Glomerular visceral epithelial cell (primary cell): ENCODE data around the gene PIAS3.
A peak's percentile ranks its signal among the peaks of the same experiment; 100 is the strongest.
"Not testable (repeated sequence)": the region's sequence is repeated elsewhere in the genome, so short reads cannot be mapped to it uniquely, and the experiment has no call there.

Experiments
- DNase-seq: peaks from one replicate; pipeline ENCODE4 v3.0.0-alpha.2; 2016; ENCODE audit errors: extremely low spot score

The PIAS3 gene

DNA sequence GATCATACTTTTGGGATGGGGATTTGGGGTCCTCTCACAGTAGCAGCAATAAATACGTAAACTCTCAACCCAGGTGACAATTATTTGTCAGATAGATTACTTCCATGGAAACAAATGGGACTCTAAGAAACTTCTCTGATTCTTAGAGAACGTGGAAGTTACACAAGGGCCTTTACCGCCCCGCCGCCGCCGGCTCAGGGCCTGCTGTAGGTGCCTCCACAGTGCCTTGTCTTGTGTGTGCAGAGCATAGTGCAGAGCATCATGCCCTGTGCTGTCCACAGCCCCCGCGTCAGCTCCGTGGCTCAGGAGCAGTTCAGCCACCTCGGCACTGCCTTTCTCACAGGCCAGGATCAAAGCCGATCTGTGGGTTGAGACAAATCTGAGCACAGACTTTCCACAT, 15.8 kb upstream of the PIAS3 start:
- DNase-seq: no peak

DNA sequence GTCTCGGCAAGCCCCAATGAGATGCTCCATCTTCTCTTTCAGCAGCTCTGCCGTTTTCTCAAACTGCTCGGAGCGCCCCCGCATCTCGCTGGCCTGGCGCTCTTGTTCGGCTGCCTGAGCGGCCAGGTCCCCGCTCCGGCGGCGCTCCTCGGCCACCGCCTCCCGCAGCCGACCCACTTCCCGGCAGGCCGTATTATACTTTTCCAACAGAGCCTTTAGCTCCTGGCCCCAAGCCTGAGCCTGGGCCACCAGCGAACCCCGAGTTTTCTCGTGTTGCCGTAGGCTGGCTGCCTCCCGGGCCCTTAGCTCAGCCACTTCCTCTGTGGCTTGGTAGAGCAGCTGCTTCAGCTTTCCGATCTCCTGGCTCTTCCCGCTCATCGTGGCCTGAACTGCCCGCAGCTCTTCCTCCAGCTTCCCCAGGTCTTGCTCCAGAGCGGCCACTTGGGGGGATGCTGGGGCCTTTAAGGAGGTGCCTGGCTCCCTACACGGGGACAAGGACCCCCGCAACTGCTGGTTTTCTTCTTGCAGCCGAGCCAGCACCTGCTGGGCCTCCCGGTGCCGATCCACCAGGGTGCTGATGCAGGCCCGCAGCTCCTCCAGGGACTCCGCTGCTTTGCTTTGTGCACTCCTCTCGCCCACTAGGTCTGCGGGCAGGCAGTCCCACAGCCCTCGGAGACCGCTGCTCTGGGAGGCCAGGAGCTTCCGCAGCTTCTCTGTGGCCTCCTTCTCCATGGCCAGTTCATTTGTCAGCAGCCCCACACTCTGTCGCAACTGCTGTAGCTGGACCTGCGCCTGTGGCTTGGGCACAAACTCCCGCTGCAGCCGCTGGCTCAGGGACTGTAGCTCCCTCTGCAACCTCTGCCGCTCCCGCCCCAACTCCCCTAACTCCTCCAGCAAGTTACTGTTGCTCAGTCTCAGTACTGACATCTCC, 13.4 kb upstream of the PIAS3 start:
- DNase-seq: peak; percentile 13

DNA sequence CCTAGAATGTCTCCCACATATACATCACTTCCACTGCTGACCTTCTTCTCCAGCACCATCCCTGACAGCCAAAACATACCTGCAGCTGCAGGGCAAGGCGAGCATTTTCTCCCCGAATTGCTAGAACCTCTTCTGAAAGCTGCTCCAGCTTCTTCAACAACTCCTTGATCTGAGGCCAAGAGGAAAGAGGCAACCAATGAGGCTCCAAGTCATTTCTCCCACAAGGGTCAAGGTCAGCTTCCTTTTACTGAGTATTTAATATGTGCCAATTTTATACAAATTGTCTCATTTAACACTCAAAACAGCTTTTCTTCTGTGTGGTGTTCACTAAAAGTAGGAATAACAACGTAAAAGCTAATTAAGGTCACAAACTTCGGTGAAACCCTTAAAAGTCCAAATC, 9.4 kb upstream of the PIAS3 start:
- no peak for DNase-seq

DNA sequence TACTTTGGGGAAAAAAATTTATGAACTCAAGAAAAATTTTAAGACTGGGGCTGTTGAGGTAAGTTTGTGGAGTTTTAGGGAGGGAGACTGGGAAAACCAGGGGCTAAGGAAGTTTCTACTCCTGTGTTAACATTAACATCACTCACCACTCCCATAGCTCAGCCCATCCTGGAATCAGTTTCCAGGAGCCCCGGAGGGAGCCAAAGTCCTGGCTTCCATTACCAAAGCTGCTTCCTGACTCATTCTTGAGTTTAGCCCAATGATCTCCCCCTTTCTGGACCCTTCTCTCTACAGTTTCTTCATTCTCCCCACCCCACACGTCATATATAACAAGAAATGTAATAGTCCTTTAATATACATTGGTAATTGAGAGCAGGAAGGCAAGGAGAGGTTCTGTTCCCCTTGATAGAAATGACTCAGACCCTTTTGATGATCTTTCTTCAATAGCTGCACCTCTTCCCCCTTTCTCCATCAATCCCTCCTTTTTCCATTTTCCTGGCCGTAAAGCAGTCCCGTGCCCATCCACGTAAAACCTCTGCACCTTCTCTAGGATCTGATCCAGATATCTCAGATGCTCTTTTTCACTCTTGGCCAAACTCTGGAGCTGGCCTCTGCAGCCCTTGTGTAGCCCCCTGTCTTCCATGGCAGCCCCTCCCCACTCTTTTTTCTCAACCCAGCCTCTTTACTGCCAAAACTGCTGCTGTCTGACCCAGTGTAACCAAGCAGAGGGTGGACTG, 4.6 kb upstream of the PIAS3 start:
- no peak for DNase-seq

DNA sequence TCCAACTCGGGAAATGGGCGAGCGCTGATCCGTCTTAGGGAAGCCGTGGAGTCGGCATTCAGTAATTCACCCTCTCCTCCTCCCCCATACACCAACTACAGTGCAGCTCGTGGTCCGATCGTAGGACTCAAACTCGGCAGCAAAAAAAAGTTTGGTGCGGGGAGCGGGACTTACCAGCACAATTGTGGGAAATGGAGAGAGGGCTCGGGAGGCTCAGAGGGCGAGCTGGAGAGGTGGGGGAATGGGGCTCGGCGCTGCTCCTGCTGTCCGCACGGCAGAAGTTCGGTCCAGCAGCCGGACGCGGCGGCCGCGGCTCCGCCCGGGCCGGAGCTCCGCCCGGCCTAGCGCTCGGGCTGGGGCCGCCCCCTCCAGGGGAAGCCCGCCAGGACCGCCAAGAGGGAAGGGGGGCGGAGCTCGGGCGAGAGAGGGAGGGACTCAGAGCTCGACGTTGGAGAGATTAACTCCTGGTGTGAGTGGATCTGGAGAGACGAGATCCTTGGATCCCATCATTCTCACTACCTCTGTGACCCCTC, 676 bp upstream of the PIAS3 start:
- DNase-seq: peak; percentile 92

DNA sequence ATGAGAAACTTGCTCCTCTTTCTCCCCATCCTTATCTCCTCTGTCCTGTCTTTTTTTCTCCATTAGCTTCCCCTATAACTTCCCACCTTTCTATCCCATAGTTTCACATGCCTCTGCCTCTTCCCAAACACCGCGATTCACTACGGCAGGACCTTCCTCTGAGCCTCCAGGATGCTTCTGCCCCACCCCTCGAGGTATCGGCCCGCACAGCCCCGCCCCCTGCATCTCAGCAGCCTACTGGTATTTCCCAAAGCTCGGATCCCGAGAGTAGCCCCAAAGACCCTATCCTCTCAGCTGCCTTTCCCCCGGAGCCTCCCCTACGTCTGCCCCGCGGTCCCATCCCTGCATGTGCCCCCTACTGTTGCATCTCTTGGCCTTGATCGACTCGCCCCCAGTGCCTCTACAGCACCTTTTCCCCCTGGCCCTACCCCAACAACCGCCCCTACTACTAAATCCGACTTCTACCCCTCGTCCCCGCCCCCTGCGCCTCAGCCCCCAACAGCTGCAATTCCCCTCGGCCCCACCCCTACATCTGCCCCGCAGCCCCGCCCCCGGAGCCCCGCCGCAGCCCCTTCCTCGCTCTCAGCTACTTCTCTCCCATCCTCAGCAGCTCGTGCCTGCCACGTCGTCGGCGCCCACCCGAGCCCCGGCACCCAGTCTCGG, 512 bp downstream of the PIAS3 start:
- peak; percentile 56 for DNase-seq

DNA sequence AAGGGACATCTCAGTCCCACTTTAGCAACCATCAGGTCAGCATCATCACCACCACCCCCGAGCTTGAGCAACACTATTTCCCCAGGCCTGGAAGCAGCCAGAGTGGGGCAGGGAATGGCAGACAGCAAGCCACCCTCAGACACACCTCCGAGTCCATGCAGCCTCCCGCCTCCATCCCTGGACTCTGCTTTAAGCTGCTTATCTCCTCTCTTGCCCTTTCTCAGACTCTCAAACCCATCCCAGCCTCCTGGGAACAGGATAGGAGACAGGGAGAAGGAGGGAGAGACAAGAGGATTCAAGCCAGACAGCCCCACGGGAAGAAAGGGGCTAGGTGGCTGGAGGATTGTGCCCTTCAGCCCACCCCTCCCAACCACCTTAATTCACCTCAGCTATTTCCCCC, 1.7 kb downstream of the PIAS3 start:
- DNase-seq: no peak

DNA sequence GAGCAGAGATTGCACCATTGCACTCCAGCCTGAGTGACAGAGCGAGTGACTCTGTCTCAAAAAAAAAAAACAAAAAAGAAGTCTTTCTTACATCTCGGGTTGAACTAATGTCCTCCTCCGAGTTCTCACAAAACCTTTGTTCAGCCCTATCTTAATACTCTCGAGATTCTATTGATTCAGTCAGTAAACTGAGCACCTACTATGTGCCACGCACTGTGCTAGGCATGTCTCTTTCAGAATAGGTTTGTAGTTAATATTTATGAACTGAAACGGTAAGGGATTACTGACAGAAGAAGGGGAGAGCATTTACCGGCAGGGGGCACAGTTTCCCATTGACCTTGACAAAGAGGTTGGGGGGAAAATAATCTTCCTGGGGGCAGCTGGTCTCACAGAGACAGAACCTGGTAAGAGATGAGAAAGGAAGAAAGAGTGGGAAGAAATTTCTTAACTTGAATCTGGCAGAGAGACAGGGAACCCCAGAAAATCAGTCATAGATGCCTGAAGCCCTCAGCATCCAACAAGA, 3.4 kb downstream of the PIAS3 start:
- no peak for DNase-seq

DNA sequence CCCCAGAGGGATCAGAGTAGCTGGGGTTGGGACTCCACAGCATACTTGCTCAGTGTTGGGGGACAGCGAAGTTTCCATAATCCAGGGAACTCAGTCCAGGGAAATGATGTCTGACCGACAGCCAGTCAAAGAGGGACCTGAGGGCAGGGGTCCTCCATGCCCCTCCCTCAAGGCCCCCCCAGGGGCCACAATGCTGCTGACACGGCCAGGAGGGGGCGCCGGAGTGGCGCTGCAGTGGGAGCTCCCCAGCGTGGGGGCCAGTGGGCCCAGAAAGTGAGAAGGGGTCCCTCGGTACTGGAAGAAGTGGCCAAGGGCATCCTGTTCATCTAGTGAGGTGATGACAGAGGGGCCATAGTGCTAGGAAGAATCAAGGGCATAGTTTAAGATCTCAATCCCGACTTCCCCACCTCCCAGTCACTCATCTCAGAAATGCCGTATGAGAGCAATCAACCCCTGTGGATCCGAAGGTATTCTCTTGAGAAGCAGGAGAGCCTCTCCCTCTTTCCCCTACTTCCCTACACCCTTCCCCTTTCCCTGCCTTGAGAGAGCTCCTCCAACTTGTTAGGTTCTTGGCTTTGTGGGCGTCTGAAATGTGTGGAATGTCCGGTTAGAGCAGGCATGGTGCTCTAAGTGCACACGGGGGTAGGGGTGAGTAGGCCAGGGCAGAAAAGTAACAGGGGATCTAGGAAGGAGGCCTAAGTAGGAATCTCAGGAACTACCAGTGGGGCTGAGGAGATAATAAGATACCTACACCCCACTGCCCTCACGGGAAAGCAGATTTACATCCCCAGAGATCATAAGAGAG, 9.3 kb downstream of the PIAS3 start:
- DNase-seq: peak; percentile 77

DNA sequence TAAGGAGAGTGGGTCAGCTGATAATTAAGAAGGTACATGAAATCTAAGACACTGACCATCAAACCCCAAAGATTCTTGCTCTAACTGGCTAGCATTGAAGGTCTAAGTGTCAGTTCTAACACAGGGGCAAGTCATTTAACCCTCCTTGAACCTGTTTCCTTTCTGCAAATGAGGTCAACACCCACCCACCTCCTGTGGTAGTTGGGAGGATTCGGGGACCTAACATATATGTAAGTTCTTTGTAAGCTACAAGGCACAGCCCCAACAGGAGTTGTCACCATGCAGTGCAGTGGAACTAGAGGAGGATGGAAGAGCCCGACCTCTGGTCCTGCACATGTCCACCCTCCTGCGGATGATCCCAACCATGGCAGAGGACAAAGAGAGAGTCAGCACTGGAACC, 11.1 kb downstream of the PIAS3 start:
- no peak for DNase-seq

DNA sequence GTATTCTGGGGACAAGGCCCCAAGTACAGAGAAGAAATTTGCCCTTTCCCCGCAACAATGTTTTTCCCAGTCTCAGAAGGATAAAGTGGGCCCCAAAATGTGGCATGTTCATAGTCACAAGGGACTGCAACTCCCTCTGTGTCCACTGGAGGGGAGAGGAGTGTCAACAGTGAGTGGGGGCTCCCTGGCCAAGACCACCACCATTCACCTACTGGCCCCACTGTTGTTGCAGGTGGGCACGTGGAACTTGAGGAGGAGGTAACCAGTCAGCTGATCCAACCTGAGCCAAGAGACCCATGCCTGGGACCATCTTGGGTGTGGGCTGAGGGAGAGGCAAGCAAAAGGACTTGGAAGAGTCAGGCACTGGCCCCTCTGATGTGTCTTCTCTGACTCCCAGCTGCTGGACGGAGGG, 12.7 kb downstream of the PIAS3 start:
- peak; percentile 23 for DNase-seq

DNA sequence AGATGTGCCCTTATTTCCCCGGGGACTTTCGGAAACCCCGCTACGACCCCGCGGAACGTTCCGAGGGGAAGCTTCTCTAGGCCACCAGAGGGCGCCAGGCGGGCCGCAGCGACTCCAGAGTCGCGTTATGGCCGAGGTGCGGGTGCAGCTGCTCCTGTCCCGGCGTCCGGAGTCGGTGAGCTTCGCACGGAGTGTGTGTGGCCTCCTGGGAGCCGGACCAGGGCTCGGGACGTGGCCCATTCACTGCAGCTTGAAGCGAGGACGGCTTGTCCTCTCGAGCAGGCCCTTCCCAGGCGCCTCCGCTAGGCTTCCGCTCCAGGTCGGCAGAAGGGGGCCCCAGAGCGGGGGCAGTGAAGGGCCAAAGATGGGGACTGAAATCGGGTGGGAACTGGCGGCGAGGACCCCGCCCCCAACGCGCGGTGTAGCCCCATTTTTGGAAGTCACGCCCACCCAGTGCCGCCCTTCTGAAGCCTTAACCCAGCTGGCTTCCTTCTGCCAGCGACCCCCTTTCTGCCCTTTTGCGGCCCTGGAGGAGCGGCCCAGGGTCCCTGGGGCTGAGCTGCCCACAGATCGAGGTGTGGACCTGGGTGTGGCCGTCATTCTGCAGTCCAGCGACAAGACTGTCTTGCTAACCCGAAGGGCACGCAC, 13.2 kb downstream of the PIAS3 start, which contains the start of gene NUDT17:
NUDT17 (plus strand) TSS at position 117 of the 648 bp plus-strand sequence; CDS start at position 128, 11 bp downstream.
- peak; percentile 80 for DNase-seq

DNA sequence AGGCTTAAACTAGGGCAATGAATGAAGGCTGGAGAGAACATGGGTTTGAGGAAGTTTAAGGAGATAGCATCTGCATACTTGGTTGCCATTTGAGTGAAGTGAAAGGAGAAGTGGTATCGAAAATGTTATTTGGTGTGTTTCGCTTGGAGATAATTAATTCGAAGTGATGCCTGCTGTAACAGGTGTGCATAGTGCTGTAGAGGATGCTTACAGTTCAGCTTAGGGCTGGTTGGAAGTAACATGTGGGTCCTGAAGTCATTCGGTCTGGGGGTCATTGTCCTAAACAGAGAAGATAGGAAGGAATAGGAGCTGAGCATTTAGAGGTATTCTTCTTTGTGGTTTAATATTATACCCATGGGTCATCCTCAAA, 13.8 kb downstream of the PIAS3 start:
- DNase-seq: no peak

DNA sequence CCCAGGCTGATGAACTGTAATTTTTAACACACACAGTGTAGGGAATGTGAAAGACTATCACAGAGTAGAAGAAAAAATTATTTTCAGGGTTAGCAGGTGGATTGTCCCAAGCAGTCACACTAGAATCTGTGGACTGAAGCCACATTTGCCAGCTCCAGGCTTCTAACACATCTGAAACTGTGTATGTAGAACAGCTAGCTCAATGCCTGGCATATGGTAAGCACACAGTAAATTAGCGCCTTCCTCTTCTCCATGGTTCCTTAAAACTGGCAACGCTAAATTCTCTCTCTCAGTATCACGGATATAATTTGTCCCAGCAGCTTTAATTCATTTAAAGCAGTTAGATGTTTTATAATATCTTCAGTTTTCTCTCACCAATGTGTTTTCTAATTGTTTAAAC, 15.8 kb downstream of the PIAS3 start:
- no peak for DNase-seq

DNA sequence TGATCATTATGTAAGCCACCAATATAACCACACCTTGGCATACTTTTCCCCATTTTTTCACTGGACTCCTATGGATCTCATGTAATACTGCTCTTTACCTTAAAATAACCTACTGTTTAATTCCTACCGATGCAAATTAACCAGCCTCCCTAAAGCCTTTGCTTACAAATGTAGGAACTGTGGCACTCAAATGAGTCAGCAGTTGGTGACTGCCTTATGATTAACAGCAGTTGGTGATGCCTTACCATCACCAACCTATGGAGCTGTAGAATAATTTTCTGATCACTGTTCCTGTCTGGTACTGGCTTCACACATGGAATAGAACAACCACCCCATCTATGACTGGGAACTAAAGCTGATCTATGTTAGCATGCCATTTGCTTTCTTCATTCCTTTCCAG, 21.2 kb downstream of the PIAS3 start:
- DNase-seq: no peak

DNA sequence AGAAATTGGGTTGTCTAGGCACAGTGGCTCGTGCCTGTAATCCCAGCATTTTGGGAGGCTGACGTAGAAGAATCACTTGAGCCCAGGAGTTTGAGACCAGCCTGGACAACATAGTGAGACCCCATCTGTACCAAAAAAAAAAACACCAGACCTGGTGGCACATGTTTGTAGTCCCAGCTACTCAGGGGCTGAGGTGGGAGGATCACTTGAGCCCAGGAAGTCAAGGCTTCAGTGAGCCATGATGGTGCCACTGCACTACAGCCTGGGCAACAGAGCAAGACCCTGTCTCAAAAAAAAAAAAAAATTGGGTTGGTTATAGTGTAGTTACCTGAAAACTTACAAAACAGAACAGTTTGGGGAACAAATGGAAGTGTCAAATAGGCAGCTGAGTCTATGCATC, 28.1 kb downstream of the PIAS3 start:
- DNase-seq: not testable (repeated sequence)

DNA sequence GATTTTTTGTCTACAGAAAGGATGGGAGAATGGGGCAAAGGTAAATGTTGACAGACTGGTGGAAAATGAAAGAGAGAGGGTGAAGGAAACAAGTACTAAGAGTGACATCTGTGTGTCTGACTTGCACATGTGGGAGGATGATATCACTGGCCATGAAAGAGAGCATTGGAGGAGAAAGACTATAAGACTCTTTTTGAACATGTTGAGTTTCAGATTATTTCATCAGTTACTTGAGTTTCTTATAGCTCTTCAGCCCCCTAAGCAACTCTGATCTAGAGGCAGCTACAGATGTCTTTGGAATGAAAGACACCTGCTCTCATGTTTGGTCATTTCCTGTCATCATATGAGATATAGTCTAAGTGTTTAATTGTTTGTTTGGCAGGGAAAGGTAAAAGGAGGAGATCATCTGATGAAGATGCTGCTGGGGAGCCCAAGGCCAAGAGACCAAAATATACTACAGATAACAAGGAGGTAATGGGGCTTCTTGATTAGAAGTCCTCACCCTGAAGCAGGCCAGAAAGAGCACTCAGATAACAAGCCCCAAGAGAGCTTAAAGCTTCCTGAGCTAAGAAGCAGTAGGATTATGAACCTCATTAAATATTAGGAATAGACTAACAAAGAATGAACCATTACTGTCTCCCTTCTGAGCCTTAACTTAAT, 30.4 kb downstream of the PIAS3 start:
- DNase-seq: no peak

DNA sequence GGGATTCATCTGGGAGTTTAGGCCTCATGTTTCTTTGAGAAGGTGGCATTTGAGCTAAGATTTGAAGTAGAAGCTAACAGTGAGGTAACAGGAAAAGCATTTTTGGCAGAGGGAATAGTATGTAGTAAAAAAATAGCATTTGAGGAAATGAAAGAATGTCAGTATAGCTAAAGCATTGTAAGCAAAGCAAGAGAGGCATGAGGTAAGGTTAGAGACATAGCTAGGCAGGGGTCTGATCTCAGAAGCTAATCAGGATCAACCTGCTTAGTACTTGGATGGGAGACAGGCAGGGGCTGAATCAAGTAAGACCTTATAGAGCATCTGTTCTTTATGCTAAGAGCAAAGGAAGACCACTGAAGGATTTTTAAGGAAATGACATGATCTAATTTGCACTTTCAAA, 30.9 kb downstream of the PIAS3 start:
- no peak for DNase-seq

DNA sequence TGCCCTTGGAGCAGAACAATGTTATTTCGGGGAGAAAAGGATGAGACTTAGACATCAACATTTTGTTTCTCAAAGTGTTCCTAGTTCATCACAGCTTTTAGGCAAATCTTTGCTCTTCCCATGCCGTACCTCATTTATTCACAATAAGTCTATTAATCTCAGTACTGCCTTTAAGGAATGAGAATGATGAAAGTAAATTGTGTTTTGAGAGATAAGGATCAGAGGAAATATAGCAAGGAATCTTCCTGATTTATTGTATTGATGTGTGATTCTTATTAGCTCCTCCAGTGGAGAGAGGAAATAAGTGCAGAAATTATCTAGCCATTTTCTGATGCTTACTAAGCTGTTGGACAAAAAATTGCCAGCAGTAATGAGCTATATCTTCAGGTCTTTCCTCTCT, 32.9 kb downstream of the PIAS3 start:
- DNase-seq: no peak

DNA sequence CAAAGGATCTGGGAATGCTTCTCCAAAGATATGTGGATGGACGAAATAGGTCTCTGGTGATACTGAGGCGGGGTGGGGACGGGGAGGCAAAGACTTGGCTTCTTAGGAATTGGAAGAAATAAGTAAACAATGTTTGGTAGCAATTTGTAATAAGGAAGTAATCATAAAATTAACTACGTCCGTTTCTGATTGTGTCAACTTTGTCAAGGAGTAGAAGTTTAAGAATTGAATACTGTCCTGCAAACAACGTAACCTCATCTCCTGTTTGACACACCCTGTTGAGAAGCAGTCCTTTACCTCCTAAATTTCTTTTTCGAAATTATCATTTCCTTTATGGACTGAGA, 34.4 kb downstream of the PIAS3 start:
- DNase-seq: no peak
